GM10248 (cell line): ENCODE results near the gene ARF6.

Source experiments
- CTCF ChIA-PET: fragments of 300-600 bp; sonication (Branson Sonifier 250); formaldehyde crosslinking; extraction: SDS; loops from one replicate; lab custom pipeline; 2021; ENCODE audit warnings: antibody characterized with exemption; lab: Yijun Ruan, JAX
- POLR2A ChIA-PET: fragments of 350-650 bp; sonication (Branson Sonifier 250); formaldehyde crosslinking; extraction: SDS; loops from one replicate; lab custom pipeline; 2020; ENCODE audit warnings: antibody characterized with exemption; lab: Yijun Ruan, JAX
- DNase-seq: peaks from one replicate; pipeline ENCODE4 v3.0.0; 2012; ENCODE audit errors: extremely low spot score
- CTCF ChIP-seq: IDR thresholded peaks from 2 replicates; pipeline ENCODE4 v1.5.1; 2012; ENCODE audit warnings: mild to moderate bottlenecking, low read depth; ENCODE audit errors: extremely low read depth, missing control alignments, control extremely low read depth

The ARF6 gene

GRCh38 chr14:49923442-49923841, 30.6 kb downstream of the ARF6 start:
- no peak for TF ChIP-seq CTCF
- ChIA-PET POLR2A (no interaction called here), CTCF (interaction anchor here (1.0 kb wide), 1 partner anchor 15 kb away, joined by 3 read pairs; no protein-coding TSS in a partner anchor)
- DNase-seq: no peak

DNA sequence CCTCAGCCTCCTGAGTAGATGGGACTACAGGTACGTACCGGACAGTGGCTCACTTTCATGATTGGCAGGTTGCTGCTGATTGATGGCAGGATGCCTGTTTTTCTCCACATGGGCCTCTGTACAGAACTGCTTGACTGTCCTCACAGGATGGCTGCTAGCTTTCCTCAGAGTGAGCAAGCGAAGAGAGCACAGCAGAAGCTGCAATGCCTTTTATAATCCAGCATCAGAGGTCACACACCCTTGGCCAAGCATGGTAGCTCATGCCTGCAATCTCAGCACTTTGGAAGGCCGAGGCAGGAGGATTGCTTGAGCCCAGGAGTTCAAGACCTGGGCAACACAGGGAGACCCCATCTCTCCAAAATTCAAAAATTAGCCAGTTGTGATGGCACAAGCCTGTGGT, 31.0 kb downstream of the ARF6 start:
- ChIA-PET CTCF (interaction anchor here (1.0 to 1.1 kb wide), 2 partner anchors 13 to 15 kb away, joined by 3 read pairs; no protein-coding TSS in a partner anchor), POLR2A (no interaction called here)
- no peak for TF ChIP-seq CTCF
- no peak for DNase-seq

DNA sequence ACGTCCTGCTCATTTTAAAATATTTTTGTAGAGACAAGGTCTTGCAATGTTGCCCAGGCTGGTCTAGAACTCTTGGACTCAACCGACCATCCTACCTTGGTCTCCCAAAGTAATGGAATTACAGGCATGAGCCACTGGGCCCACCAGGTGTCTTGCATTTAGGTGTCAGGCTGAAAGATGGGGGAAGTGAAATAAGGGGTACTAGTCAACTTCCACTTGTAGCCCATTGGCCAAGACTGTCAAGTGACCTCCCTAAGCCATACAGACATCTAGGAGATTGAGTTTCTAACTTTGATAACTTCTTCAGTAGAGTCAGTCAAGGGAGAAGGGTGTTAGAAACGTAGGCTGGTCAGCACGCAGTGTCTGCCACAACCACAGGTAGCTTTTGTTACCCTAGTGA, 32.0 kb downstream of the ARF6 start:
- no peak for TF ChIP-seq CTCF
- CTCF ChIA-PET: interaction anchor here (1.1 kb wide), 1 partner anchor 14 kb away, joined by 3 read pairs; no protein-coding TSS in a partner anchor
- DNase-seq: no peak
- POLR2A ChIA-PET: no interaction called here

DNA sequence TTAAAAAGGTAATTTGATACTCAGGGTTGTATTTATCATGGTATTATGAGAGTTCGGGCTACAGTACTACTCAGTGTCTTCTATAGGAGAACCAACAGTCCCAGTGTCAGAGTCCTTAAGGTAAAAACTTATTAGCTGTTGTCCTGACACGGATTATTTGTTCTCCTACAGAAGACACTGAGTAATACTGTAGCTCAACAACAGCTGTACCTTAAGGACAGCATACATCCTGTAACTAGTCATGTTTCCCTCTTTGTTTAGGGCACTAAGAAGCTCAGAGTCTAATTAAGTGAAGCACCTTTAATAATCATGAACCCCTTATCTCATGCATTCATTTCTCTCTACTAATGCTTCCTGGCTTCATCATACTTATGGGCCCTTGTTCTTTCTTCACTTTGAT, 33.9 kb downstream of the ARF6 start:
- ChIA-PET POLR2A (no interaction called here), CTCF (interaction anchor here (1.4 kb wide), 1 partner anchor 65 kb away, joined by 6 read pairs; no protein-coding TSS in a partner anchor)
- TF ChIP-seq CTCF: no peak
- DNase-seq: no peak

GRCh38 chr14:49928015-49928414, 35.1 kb downstream of the ARF6 start:
- CTCF ChIA-PET: interaction anchor here (1.1 to 1.8 kb wide), 3 partner anchors 22 to 178 kb away, joined by 3 read pairs; no protein-coding TSS in a partner anchor

GRCh38 chr14:49930720-49931119, 37.8 kb downstream of the ARF6 start:
- ChIA-PET CTCF (interaction anchor here (1.0 kb wide), 2 partner anchors 12 to 31 kb away, joined by 3 read pairs; no protein-coding TSS in a partner anchor), POLR2A (no interaction called here)

More at GRCh38 chr14:49928015-49928414, 35.1 kb downstream of the ARF6 start:
- POLR2A ChIA-PET: no interaction called here
- DNase-seq: no peak
- no peak for TF ChIP-seq CTCF

More at GRCh38 chr14:49930720-49931119, 37.8 kb downstream of the ARF6 start:
- DNase-seq: no peak
- no peak for TF ChIP-seq CTCF
